GM20431 (cell line): ENCODE measurements around the gene FOXG1.

Source experiments
- in situ Hi-C: fragments of 300-500 bp; cut with MseI, MboI; formaldehyde crosslinking; loops from one replicate; pipeline ENCODE4 v1.15.0; 2020; ENCODE audit warnings: low sequenced_read_pairs; ENCODE audit not compliant: unreplicated experiment

FOXG1 gene

DNA sequence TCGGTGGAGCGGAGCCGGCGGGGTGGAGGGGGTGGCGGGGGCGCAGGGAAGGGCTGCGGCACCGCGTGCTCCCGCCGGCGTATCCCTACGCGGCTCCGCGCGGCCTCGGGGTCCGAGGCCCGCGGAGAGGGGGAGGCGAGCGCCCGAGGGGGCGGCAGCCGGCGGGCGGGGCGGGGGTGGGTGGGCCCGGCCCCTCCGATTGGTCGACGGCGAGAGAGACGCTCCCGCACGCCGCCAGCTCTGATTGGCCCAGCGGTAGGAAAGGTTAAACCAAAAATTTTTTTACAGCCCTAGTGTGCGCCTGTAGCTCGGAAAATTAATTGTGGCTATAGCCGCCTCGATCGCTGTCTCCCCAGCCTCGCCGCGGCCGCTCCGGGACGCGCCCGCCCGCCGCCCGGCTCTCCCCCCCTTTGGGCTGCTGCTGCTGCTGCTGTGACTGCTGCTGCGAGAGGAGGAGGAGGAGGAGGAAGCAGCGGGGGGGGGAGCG is at the start of gene FOXG1:
TSS of gene FOXG1 (plus strand) at position 319 of the 487 bp plus-strand sequence. CDS start 493 bp downstream, outside the sequence.
- in situ Hi-C loops = loop anchor here (25.0 kb wide), 1 partner anchor 446 kb away; no protein-coding TSS in a partner anchor

- in situ Hi-C loops = no loop called here
These were observed 47.5 kb upstream of the FOXG1 start for GRCh38 chr14:28719130-28719529.

DNA sequence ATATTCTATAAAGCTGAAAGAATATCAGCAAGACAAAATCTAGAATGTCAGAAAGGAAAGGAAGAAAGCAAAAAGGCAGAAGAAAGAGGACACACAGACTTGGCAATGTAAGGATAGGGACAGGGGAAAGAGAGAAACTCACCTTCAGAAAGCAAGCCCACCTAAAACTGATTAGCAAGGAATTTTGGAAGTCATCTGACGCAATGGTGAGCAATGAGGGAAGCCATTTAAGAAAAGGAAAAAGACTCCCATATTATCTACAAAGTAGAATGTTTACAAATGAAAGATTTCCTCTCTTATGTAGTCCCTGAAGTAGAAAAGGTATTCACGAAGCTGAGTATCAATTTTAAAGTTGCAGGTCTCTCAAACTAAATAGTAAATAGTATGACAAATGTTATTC is 35.2 kb upstream of the FOXG1 start:
- in situ Hi-C loops = no loop called here

DNA sequence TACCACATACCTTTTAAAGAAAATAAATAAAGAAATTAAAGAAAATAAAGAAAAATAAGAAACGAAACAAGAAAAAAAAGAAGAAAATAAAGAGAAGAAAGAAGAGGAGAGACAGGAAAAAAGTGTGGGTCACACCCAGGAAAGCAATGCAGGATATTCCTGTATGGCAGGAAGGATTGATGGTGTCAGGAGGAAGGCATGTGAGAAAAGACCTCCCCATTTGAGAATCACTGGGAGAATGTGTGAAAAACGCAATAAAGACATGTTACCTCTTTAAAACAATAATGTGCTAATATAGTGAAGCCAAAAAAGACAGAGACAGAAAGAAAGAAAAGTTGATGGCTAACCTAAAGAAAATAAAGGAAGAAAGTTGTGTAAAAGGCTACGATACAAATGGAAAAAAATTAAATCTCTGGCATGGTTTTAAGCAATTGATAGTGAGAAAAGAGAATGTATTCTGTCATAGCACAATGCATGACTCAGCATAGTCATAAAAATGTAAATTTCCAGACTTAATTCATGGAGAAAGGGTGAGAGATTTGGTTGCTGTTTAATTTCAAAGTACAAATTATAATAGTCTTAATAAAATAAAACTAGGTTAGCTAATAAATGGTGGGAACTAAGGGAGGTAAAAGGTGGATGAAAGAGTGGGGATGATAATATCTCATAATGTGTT is 24.3 kb upstream of the FOXG1 start:
- in situ Hi-C loops = no loop called here

DNA sequence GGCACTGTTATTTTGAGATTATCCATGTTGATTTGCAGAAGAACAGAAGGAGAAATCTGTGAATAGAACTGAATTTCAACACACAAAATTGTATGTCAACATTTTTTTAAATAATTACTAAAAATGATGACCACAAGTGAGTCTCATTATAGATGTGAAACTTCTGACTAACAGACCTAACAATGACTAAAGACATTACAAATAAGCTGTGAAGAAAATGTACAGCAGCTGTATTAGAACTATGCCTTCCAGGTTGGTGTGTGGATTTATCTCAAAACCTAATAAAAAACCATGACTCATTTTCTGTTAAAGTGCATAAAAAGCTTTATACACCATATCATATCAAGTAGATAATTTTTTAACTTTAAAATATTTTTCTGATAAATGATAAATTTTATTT is 22.5 kb upstream of the FOXG1 start:
- in situ Hi-C loops = no loop called here

- in situ Hi-C loops = no loop called here
These were observed 21.4 kb upstream of the FOXG1 start for GRCh38 chr14:28745176-28745575.

DNA sequence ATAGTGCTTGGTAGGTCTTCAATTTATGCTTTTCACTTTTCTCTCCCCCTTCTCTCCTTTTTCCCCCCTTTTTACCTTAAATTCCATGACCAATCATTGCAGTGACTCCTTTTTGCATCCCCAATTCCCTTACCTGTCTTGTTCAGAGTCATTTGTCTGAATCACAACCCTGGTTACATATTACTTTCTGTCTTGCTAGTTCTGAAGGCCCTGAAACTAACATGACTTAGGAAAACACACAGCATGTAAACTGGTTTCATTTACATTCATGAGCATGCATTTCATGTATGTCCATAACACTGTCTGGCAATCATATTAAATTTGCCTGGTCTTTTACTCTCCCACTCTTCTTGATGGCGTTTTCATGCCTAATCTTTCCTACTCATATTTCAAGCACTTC is 20.3 kb upstream of the FOXG1 start:
- in situ Hi-C loops = no loop called here

DNA sequence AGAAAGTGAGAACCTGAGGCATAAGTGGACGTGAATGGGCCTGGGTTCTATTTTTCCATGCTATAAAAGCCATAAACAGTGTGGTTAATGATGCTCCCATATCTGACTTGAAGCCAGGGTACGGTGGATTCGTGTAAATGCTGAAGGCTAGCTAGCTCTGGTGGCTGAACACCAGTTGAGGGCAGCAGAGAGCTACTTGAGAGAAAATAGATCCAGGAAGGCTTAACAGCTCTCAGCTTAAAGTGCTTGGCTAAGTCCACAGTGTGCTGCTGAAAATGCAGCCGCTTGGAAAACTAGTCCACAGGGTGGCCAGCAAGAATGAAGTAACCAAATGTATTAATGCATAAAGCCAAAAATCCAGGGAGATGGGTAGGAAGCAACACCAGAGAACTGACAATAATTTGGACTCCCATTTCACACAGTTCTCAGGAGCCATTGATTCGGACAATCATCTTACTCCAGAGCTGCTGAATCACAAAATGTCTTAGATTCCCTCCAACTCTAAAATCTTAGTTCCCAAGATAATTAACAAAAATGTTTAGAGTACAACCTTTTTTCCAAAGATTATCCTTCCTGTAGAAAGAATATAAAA is 15.0 kb upstream of the FOXG1 start:
- in situ Hi-C loops = loop anchor here (10.0 to 25.0 kb wide), 2 partner anchors 461 to 783 kb away; no protein-coding TSS in a partner anchor

- in situ Hi-C loops = loop anchor here (10.0 to 25.0 kb wide), 2 partner anchors 458 to 780 kb away; no protein-coding TSS in a partner anchor
These were observed 12.2 kb upstream of the FOXG1 start for GRCh38 chr14:28754209-28754985.

GRCh38 chr14:28755198-28755815 is 11.3 kb upstream of the FOXG1 start:
- in situ Hi-C loops = loop anchor here (10.0 to 25.0 kb wide), 2 partner anchors 457 to 779 kb away; no protein-coding TSS in a partner anchor

GRCh38 chr14:28755884-28756268 is 10.7 kb upstream of the FOXG1 start:
- in situ Hi-C loops = loop anchor here (10.0 to 25.0 kb wide), 2 partner anchors 456 to 779 kb away; no protein-coding TSS in a partner anchor

DNA sequence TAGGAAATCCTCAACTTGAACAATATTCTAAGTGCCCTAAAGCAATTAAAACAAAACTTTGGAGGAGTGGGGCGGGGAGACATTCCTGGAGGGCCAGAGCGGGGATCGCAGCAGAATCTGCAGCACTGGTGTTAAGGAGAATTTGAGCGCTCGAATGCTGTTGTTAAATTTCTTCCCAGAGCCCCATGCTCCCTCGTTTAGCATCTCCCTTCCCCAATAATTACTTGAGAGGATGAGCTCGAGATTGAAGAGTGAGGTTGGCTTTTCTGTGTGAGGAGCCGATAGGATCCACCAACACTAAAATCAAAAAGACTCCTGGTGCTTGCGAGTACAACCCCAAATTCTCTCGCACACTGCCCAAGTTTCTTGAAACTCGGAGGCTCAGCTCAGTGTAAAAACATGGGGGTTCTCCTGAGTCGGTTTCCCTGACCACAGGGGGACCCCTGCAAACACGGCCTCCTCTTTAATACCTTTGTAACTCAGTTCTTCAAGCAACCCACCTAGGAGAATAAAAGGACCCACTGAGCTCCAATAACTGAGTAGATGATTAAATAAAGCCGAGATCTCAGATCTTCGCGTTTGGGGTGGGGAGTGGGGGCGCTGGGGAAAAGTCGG is 10.2 kb upstream of the FOXG1 start:
- in situ Hi-C loops = loop anchor here (10.0 to 25.0 kb wide), 2 partner anchors 456 to 778 kb away; no protein-coding TSS in a partner anchor

DNA sequence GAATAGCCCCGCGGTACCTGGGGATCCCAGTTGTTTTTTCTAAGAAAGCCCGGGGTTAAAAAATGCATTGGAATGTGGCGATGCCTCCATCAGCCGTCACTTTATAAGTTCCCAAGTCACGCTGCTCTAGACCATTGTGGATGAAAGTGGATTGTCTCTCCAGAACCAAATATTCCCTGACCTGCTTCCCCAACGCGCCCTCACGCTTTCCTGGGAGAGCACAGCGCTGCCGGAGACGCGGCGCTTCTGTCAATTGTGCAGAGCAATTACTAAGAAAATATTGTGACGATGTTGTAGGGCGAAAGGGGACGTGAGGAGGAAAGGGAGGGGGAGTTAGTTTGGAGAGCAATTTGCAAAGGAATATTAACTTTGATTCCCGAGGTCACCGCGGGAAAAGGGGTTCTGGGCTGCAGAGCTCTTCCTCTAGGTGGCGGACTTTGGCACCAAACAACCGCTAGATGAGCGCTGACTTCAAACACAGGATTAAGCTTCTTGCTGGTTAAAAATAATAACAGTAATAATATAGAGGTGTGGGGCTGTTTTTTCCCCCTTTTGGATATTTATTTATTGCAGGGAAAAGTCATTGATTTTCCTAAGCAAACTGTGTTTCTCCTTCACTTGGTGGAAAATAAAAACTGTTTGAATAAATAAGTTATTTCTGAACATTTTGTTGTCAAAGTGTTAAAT is 9.6 kb upstream of the FOXG1 start:
- in situ Hi-C loops = loop anchor here (10.0 to 25.0 kb wide), 2 partner anchors 455 to 778 kb away; no protein-coding TSS in a partner anchor

DNA sequence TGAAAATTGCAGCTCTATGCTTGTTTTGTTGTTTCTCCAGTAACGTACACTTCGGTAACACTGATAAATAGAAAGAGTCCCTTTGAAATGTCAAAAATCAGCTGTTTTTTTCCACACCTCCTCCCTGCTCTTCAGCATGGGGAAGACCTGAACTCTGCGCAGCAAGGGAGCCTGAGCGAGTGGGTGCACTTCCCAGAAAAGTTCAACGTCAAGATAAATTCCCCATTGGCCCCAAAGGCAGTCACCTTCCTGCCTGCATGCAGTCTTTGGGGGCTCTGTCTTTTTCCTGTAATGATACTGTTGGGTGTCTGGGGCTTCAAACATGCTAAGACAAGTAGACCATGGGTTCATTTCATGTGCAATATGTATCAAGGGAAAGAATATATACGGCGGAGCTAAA is 8.8 kb upstream of the FOXG1 start:
- in situ Hi-C loops = loop anchor here (10.0 to 25.0 kb wide), 2 partner anchors 455 to 777 kb away; no protein-coding TSS in a partner anchor

DNA sequence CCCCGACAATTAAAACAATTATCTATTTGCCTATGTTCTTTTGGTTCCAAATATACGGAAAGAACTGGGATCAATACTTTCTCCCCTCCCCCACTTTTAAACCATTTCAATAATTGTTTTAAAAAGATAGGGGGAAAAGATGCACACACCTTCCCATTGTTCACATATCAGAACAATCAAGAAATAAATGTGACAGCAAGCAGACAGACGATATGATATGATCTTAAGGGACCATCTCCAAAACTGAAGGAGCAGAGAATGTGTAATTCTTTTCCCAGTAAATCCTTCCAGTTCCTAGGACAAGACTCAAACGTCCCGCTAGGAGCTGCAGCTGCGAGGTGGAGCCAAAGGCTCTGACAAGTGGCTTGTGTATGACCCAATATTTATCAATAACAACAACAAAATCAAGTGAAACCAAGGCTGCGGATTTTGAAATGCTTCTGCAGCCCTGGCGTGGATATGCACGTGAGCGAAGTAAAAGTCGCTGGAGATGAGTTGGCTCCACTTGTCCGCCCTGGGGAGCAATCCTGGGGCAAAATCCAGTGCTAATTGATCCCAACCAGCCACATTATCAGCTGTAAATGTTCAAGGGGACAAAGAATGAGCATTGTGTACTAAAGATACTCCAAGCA is 8.2 kb upstream of the FOXG1 start:
- in situ Hi-C loops = loop anchor here (10.0 to 25.0 kb wide), 2 partner anchors 454 to 776 kb away; no protein-coding TSS in a partner anchor

- in situ Hi-C loops = loop anchor here (10.0 to 25.0 kb wide), 2 partner anchors 453 to 776 kb away; no protein-coding TSS in a partner anchor
These were observed 7.5 kb upstream of the FOXG1 start for GRCh38 chr14:28758885-28759652.

GRCh38 chr14:28759653-28760313 is 6.8 kb upstream of the FOXG1 start:
- in situ Hi-C loops = loop anchor here (10.0 to 25.0 kb wide), 2 partner anchors 453 to 775 kb away; no protein-coding TSS in a partner anchor
